Loucy (cell line): ENCODE data around the gene PDGFRB.
A peak's percentile ranks its signal among the peaks of the same experiment; 100 is the strongest.

Source experiments
- H2AFZ ChIP-seq: fragments of 200-600 bp; sonication (generic); 2 replicates; pipeline ENCODE4 v1.6.0; 2016; ENCODE audit warnings: antibody characterized with exemption, mild to moderate bottlenecking, low read length, moderate library complexity
- H3F3A ChIP-seq: fragments of 200-600 bp; 2 replicates; pipeline ENCODE4 v1.6.0; 2016; ENCODE audit warnings: antibody characterized with exemption, low read depth, mild to moderate bottlenecking
- H3K27me3 ChIP-seq: fragments of 200-600 bp; sonication (generic); 2 replicates; pipeline ENCODE4 v1.6.1; 2014; ENCODE audit warnings: low read length, mild to moderate bottlenecking; ENCODE audit not compliant: insufficient read depth, poor library complexity, severe bottlenecking
- H3K36me3 ChIP-seq: fragments of 200-600 bp; sonication (generic); 2 replicates; pipeline ENCODE4 v1.6.1; 2016; ENCODE audit warnings: low read length; ENCODE audit not compliant: insufficient read depth
- H3K4me1 ChIP-seq: fragments of 200-600 bp; sonication (generic); 2 replicates; pipeline ENCODE4 v1.5.1; 2014; ENCODE audit warnings: low read length, mild to moderate bottlenecking; ENCODE audit not compliant: insufficient read depth, poor library complexity, severe bottlenecking
- H3K4me2 ChIP-seq: fragments of 200-600 bp; sonication (generic); 2 replicates; pipeline ENCODE4 v1.6.0; 2014; ENCODE audit warnings: antibody characterized with exemption, low read length, low read depth, mild to moderate bottlenecking; ENCODE audit not compliant: poor library complexity, severe bottlenecking
- H3K4me3 ChIP-seq: fragments of 200-600 bp; sonication (generic); 2 replicates; pipeline ENCODE4 v1.5.1; 2014; ENCODE audit warnings: low read length, mild to moderate bottlenecking, mixed read lengths; ENCODE audit not compliant: poor library complexity, severe bottlenecking
- H3K79me2 ChIP-seq: fragments of 200-600 bp; sonication (generic); 2 replicates; pipeline ENCODE4 v1.6.1; 2014; ENCODE audit warnings: low read length; ENCODE audit not compliant: insufficient read depth
- H3K9ac ChIP-seq: fragments of 200-600 bp; sonication (generic); 2 replicates; pipeline ENCODE4 v1.6.0; 2014; ENCODE audit warnings: mild to moderate bottlenecking, low read depth, low read length, moderate library complexity; ENCODE audit not compliant: poor library complexity, severe bottlenecking
- H3K9me2 ChIP-seq: fragments of 200-600 bp; sonication (generic); replicated peaks from 2 replicates; pipeline ENCODE4 v1.6.1; 2016; ENCODE audit warnings: low read depth, low read length, mixed read lengths
- H3K9me3 ChIP-seq: fragments of 200-600 bp; sonication (generic); 2 replicates; pipeline ENCODE4 v1.6.1; 2014; ENCODE audit warnings: mild to moderate bottlenecking, antibody characterized with exemption, low read length, low read depth; ENCODE audit not compliant: insufficient read depth
- H4K20me1 ChIP-seq: fragments of 200-600 bp; sonication (generic); 2 replicates; pipeline ENCODE4 v1.6.0; 2014; ENCODE audit warnings: antibody characterized with exemption, low read length, mild to moderate bottlenecking; ENCODE audit not compliant: insufficient read depth, poor library complexity, severe bottlenecking
- CTCF ChIP-seq: fragments of 200-600 bp; sonication (generic); conservative IDR thresholded peaks from 2 replicates; pipeline ENCODE4 v1.5.1; 2014; ENCODE audit warnings: mild to moderate bottlenecking, antibody characterized with exemption, low read length
- EZH2phosphoT487 ChIP-seq: fragments of 200-600 bp; IDR thresholded peaks from 2 replicates; pipeline ENCODE4 v1.6.1; 2018; ENCODE audit warnings: antibody characterized with exemption, mild to moderate bottlenecking, moderate library complexity, borderline replicate concordance

PDGFRB gene

GRCh38 chr5:150077996-150078801 is 77.4 kb downstream of the PDGFRB start:
- Histone ChIP-seq H3K9me2 (no peaks in the 10 kb centered on the region), H3K4me3 (no peak overlapping the region), H3K27me3 (no peaks in the 10 kb centered on the region), H2AFZ (no peak overlapping the region), H3K4me1 (peaks cover 15% of the 10 kb centered on the region), H3F3A (no peaks in the 10 kb centered on the region), H3K79me2 (no peaks in the 10 kb centered on the region), H3K4me2 (no peak overlapping the region), H3K36me3 (no peaks in the 10 kb centered on the region), H3K9ac (no peak overlapping the region), H4K20me1 (no peaks in the 10 kb centered on the region), H3K9me3 (no peaks in the 10 kb centered on the region)
- TF ChIP-seq CTCF (no peak), EZH2phosphoT487 (no peak)

GRCh38 chr5:150077060-150077459 is 78.6 kb downstream of the PDGFRB start:
- H3K4me1 ChIP-seq: peaks cover 4% of the 10 kb centered on the region
- no peaks in the 10 kb centered on the region for H3K27me3 ChIP-seq
- no peak overlapping the region for H3K4me3 ChIP-seq
- no peaks in the 10 kb centered on the region for H3K9me3 ChIP-seq
- H3K4me2 ChIP-seq: no peak overlapping the region
- H3K79me2 ChIP-seq: no peaks in the 10 kb centered on the region
- H2AFZ ChIP-seq: no peak overlapping the region
- no peaks in the 10 kb centered on the region for H3K9me2 ChIP-seq
- H3K36me3 ChIP-seq: no peaks in the 10 kb centered on the region
- no peak for TF ChIP-seq CTCF
- no peak for TF ChIP-seq EZH2phosphoT487
- no peaks in the 10 kb centered on the region for H3F3A ChIP-seq
- H3K9ac ChIP-seq: no peak overlapping the region
- H4K20me1 ChIP-seq: no peaks in the 10 kb centered on the region

- no peak overlapping the region for H3K4me3 ChIP-seq
- TF ChIP-seq EZH2phosphoT487: no peak
- TF ChIP-seq CTCF: peak; percentile 40; the same call in 1 of the 2 replicates
Observed at GRCh38 chr5:150075806-150076205, 79.8 kb downstream of the PDGFRB start.

More at GRCh38 chr5:150075806-150076205, 79.8 kb downstream of the PDGFRB start:
- Histone ChIP-seq H3K27me3 (no peaks in the 10 kb centered on the region), H3F3A (no peaks in the 10 kb centered on the region), H3K79me2 (no peaks in the 10 kb centered on the region), H4K20me1 (no peaks in the 10 kb centered on the region), H3K9me2 (no peaks in the 10 kb centered on the region), H3K4me1 (no peaks in the 10 kb centered on the region), H2AFZ (no peak overlapping the region), H3K4me2 (no peak overlapping the region), H3K9me3 (no peaks in the 10 kb centered on the region), H3K9ac (no peak overlapping the region), H3K36me3 (no peaks in the 10 kb centered on the region)
